Mesothelial cell of epicardium (in vitro differentiated cells): ENCODE data around the gene XPA. TPM values are rescaled to one million over a fixed set of nuclear protein-coding genes. Genes with fewer than 3 reads are reported as not detected.

Experiments
- DNase-seq, 2 experiments: peaks; one replicate each; pipeline ENCODE4 v3.0.0; 2021; ENCODE audit warnings: low spot score in 2 of 2; ENCODE audit not compliant: unreplicated experiment in 2 of 2
- H3K27ac Mint-ChIP-seq: 2 replicates; pipeline ENCODE4 v1.8.0; 2021; ENCODE audit warnings: mixed read lengths
- H3K27me3 Mint-ChIP-seq: 2 replicates; pipeline ENCODE4 v1.8.0; 2021; ENCODE audit warnings: low read depth, mixed read lengths
- H3K36me3 Mint-ChIP-seq: 2 replicates; pipeline ENCODE4 v1.8.0; 2021; ENCODE audit warnings: mixed read lengths
- H3K4me1 Mint-ChIP-seq: 2 replicates; pipeline ENCODE4 v1.8.0; 2021; ENCODE audit warnings: mixed read lengths
- H3K4me3 Mint-ChIP-seq: 2 replicates; pipeline ENCODE4 v1.8.0; 2021; ENCODE audit warnings: mild to moderate bottlenecking, moderate library complexity, mixed read lengths
- H3K9me3 Mint-ChIP-seq: 2 replicates; pipeline ENCODE4 v1.8.0; 2021; ENCODE audit warnings: mixed read lengths
- total RNA-seq: library from RNA; stranded (reverse); gene quantifications from 3 replicates; pipeline ENCODE4 v1.2.1, GENCODE V29; 2021
- TF ChIP-seq, protein P1 (sequence below): fragments of 200-600 bp; sonication (generic); IDR thresholded peaks from one replicate; pipeline ENCODE4 v1.5.0; 2021; ENCODE audit warnings: antibody characterized with exemption; ENCODE audit not compliant: unreplicated experiment

XPA gene
- total RNA-seq, 1 donor from 2014 or later: 17.5 TPM

GRCh38 chr9:97630591-97630990 is 66.5 kb downstream of the XPA start:
- peaks cover 6% of the 10 kb centered on the region for H3K36me3 Mint-ChIP-seq
- peak overlapping the region; percentile 32 for H3K27ac Mint-ChIP-seq
- TF ChIP-seq, protein P1, sequence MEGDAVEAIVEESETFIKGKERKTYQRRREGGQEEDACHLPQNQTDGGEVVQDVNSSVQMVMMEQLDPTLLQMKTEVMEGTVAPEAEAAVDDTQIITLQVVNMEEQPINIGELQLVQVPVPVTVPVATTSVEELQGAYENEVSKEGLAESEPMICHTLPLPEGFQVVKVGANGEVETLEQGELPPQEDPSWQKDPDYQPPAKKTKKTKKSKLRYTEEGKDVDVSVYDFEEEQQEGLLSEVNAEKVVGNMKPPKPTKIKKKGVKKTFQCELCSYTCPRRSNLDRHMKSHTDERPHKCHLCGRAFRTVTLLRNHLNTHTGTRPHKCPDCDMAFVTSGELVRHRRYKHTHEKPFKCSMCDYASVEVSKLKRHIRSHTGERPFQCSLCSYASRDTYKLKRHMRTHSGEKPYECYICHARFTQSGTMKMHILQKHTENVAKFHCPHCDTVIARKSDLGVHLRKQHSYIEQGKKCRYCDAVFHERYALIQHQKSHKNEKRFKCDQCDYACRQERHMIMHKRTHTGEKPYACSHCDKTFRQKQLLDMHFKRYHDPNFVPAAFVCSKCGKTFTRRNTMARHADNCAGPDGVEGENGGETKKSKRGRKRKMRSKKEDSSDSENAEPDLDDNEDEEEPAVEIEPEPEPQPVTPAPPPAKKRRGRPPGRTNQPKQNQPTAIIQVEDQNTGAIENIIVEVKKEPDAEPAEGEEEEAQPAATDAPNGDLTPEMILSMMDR: no peak
- H3K27me3 Mint-ChIP-seq: no peaks in the 10 kb centered on the region
- H3K9me3 Mint-ChIP-seq: no peaks in the 10 kb centered on the region
- peaks cover 24% of the 10 kb centered on the region for H3K4me1 Mint-ChIP-seq
- no peak for DNase-seq
- H3K4me3 Mint-ChIP-seq: no peak overlapping the region

DNA sequence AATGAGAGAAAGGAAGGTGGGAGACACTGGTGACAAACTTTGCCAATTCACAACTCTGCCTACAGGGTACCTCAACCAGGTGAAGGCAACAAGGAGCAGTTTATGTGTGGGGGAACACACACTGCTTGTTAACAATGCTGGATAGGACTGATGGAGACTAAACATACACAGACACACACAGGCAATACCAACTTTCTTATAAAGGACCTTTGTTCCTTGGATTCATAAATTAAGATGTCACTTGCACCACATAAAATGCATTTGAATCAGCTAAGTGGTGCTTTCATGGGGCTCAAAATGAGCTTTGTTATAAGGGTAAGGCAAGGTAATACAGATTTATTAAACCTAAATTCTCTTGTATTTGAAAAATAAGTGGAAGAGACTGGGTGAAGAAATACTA is 68.0 kb downstream of the XPA start:
- H3K27ac Mint-ChIP-seq: no peak overlapping the region

DNA sequence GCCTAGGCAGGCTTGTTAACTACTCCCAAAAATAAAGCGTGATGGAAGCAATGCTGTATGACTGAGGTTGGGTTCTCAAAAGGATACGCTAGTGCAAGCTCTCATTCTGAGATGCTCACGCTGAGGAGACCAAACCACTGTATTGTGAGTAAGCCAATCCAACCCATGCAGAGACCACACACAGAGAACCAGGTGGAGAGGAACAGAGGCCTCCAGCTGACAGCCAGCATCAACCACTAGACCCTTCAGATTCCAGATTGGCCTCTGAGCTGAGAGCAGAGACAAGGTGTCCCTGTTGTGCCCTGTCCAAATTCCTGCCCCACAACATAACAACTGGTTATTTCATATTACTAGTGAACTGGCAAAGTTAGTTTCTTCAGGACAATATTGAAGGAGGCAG is 68.5 kb downstream of the XPA start:
- Mint-ChIP-seq H3K9me3 (no peaks in the 10 kb centered on the region), H3K4me1 (peaks cover 12% of the 10 kb centered on the region), H3K36me3 (peaks cover 17% of the 10 kb centered on the region), H3K27ac (no peak overlapping the region), H3K4me3 (no peak overlapping the region), H3K27me3 (no peaks in the 10 kb centered on the region)
- no peak for DNase-seq
- TF ChIP-seq, protein P1: no peak

More for the DNA sequence above, 68.0 kb downstream of the XPA start:
- H3K27me3 Mint-ChIP-seq: no peaks in the 10 kb centered on the region
- no peak overlapping the region for H3K4me3 Mint-ChIP-seq
- peaks cover 13% of the 10 kb centered on the region for H3K4me1 Mint-ChIP-seq
- H3K9me3 Mint-ChIP-seq: no peaks in the 10 kb centered on the region
- TF ChIP-seq, protein P1: no peak
- no peak for DNase-seq
- H3K36me3 Mint-ChIP-seq: peaks cover 12% of the 10 kb centered on the region

- no peak overlapping the region for H3K27ac Mint-ChIP-seq
- TF ChIP-seq, protein P1: no peak
- H3K4me3 Mint-ChIP-seq: no peak overlapping the region
- DNase-seq: no peak
- peaks cover 25% of the 10 kb centered on the region for H3K36me3 Mint-ChIP-seq
- H3K4me1 Mint-ChIP-seq: peaks cover 12% of the 10 kb centered on the region
- H3K27me3 Mint-ChIP-seq: no peaks in the 10 kb centered on the region
- H3K9me3 Mint-ChIP-seq: peaks cover 7% of the 10 kb centered on the region
Measured at GRCh38 chr9:97627624-97628023, 69.5 kb downstream of the XPA start.

DNA sequence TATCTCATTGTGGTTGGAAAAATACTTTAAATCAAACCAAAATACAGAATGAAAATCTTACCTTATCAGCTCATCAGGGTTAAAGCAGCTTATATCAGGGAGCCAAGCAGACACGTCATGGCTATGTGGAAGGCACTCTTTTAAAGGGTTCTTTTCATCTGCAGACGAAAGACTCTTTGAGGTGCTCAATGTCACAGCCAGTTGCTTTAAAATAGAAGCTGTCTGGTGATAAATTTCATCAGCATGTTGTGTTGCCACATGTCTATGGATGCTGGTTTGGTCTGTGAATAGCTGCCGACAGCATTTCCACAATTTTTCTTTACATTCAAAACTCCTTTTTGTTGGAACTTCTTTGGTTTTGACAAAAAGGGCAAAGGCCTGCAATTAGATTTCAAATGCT is 71.5 kb downstream of the XPA start:
- Mint-ChIP-seq H3K9me3 (peaks cover 22% of the 10 kb centered on the region), H3K36me3 (peaks cover 45% of the 10 kb centered on the region)

More for the DNA sequence above, 71.5 kb downstream of the XPA start:
- H3K27ac Mint-ChIP-seq: no peak overlapping the region
- TF ChIP-seq, protein P1: no peak
- H3K4me1 Mint-ChIP-seq: peaks cover 7% of the 10 kb centered on the region
- no peaks in the 10 kb centered on the region for H3K27me3 Mint-ChIP-seq
- H3K4me3 Mint-ChIP-seq: no peak overlapping the region
- DNase-seq: no peak

Other genes starting within 250 kb of the XPA start
- gene TMOD1, start 195.7 kb downstream of the XPA start, total RNA-seq: 0.49 to 0.66 TPM (median 0.59 TPM) in 3 replicates
- 35.5 to 37.9 TPM (median 37.3 TPM) in 3 replicates for gene TSTD2, start 64.0 kb downstream of the XPA start, total RNA-seq
- 35.1 to 38.9 TPM (median 38.4 TPM) in 3 replicates for gene NCBP1, start 63.5 kb downstream of the XPA start, total RNA-seq
- not detected in 3 replicates for gene FOXE1, start 155.9 kb upstream of the XPA start, total RNA-seq
- 11.6 to 12.7 TPM (median 12.0 TPM) in 3 replicates for gene TRMO, start 225.2 kb upstream of the XPA start, total RNA-seq
- not detected in 3 replicates for gene HEMGN, start 240.8 kb upstream of the XPA start, total RNA-seq